NCI-H748 (cell line): Measurements from ENCODE around the gene SERINC5.
"Not testable (repeated sequence)": the region's sequence is repeated elsewhere in the genome, so short reads cannot be mapped to it uniquely, and the experiment has no call there.

Experiments used
- DNase-seq: peaks from one replicate; lab custom pipeline; 2025; ENCODE audit not compliant: unreplicated experiment; lab: John Stamatoyannopoulos, UW

The SERINC5 gene

DNA sequence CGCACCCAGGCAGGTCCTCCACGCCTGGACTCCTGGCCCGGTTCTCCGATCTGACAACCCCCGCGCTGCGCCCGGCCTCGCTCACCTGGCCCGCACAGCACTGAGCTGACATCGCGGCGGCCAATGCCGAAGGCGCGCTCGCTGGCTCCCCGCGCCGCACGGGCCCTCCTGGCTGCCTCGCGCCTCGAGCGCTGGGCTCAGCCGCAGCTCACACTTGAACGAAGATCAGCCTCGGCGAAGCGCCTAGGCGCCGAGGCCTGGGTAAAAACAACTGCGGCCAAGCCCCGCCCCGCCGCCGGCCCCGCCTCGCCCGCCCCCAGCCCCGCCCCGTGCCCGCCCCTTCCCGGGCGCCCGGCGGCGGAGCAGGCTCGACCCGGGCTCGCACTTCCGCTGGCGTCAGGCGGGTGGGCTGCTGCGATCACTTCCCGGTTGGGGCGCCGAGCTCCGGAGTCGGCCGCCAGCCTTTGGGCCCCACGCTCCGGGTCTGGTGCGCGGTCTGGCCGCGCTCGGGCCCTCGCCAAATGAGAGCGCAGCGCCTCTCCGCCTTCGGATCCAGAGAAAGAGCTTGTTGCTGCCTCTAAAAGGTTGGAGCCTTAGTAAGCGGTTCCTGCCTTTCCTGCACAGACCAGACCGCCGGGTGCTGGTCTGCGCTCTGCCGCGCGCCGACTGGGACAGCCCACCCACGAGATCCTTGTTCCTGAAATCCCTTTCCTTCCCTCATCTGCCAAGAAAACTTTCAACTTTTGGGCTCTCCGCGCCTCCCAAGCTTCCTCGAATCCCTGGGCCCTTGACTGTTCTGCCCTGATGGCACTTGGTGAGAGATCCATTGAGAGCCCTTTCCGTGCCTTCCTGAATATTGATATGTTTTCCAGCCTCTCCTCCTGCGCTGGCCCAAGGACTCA is at the start of gene SERINC5:
TSS of gene SERINC5 (minus strand) at position 238 of the 902 bp plus-strand sequence. CDS start at position 112, 126 bp downstream.
- peak; percentile 74 for DNase-seq

DNA sequence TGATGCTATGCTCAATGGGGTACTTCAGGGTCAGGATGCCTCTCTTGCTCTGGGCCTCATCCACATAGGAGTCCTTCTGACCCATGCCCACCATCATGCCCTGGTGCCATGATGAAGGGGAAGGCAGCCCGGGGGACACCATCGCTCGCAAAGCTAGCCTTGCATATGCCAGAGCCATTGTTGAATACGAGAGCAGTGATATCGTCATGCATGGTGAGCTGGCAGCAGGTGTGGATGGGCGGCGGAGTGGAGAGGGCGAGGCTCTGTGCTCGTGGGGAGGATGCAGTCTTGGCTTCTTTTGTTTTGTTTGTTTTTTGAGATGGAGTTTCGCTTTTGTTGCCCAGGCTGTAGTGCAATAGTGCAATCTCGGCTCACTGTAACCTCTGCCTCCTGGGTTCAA is 46.8 kb upstream of the SERINC5 start:
- DNase-seq: peak; percentile 43

DNA sequence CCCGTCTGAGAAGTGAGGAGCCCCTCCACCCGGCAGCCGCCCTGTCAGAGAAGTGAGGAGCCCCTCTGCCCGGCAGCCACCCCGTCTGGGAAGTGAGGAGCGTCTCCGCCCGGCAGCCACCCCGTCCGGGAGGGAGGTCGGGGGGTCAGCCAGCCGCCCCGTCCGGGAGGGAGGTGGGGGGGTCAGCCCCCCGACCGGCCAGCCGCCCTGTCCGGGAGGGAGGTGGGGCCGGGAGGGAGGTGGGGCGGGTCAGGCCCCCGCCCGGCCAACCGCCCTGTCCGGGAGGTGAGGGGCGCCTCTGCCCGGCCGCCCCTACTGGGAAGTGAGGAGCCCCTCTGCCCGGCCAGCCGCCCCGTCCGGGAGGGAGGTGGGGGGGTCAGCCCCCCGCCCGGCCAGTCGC is 45.5 kb upstream of the SERINC5 start:
- not testable (repeated sequence) for DNase-seq

DNA sequence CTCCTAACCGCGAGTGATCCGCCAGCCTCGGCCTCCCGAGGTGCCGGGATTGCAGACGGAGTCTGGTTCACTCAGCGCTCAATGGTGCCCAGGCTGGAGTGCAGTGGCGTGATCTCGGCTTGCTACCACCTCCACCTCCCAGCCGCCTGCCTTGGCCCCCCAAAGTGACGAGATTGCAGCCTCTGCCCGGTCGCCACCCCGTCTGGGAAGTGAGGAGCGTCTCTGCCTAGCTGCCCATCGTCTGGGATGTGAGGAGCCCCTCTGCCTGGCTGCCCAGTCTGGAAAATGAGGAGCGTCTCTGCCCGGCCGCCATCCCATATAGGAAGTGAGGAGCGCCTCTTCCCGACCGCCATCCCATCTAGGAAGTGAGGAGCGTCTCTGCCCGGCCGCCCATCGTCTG is 44.9 kb upstream of the SERINC5 start:
- not testable (repeated sequence) for DNase-seq

DNA sequence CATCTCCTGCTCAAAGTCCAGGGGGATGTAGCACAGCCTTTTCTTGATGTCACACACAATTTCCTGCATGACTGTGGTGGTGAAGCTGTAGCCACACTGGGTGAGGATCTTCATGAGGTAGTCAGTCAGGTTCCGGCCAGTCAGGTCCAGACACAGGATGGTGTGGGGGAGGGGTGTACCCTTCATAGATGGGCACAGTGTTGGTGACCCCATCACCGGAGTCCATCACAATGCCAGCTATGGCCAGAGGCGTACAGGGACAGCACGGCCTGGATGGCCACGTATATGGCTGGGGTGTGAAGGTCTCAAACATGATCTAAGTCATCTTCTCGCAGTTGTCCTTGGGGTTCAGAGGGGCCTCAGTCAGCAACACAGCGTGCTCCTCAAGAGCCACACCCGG is 44.3 kb upstream of the SERINC5 start:
- DNase-seq: no peak

DNA sequence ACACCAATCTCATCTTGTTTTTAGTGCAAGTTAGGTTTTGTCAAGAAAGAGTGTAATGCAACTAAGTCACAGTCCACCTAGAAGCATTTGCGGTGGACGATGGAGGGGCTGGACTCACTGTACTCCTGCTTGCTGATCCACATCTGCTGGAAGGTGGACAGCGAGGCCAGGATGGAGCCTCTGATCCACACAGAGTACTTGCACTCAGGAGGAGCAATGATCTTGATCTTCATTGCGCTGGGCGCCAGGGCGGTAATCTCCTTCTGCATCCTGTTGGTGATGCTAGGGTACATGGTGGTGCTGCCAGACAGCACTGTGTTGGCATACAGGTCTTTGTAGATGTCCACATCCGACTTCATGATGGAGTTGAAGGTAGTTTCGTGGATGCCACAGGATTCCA is 43.8 kb upstream of the SERINC5 start:
- DNase-seq: no peak

DNA sequence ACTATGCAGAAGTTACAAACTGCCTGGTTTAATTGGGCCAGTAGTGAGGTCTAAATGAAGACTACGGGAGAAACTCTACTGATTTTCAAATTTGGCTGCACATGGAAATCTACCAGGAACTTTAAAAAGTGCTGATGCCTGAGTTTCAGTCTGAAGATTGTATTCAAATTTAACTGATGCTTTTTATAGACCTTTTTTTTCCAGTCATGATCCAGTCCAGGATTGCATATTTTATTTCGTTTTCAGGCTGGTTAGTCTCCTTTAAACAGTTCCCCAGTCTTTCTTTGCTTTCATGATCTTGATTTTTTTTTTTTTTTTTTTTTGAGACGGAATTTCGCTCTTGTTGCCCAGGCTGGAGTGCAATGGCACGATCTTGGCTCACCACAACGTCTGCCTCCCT is 40.3 kb upstream of the SERINC5 start:
- no peak for DNase-seq

DNA sequence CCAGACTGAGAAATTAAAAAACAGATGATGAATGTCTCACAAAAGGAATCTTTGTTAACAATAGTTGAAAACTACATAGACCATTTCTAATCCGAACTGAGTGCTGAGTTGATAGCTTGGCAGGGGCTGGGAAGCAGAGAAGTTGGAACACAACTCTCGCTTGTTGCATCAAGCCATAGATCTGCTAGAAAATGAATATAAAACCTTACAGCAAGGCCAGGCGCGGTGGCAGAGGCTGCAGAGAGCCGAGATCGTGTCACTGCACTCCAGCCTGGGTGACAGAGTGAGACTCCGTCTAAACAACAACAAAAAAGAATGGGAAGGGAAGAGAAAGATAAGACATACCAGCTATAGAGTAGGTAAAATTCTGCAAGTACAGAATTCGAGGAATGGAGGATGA is 35.9 kb upstream of the SERINC5 start:
- no peak for DNase-seq

DNA sequence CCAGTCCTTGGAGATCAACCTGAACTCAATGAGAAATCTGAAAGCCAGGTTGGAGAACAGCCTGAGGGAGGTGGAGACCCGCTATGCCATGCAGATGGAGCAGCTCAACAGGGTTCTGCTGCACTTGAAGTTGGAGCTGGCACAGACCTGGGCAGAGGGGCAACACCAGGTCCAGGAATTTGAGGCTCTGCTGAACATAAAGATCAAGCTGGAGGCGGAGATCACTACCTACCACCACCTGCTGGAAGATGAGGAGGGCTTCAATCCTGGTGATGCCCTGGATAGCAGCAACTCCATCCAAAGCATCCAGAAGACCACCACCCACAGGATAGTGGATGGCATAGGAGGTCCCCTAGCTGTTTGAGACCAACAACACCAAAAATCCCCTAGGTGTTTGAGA is 33.5 kb upstream of the SERINC5 start:
- no peak for DNase-seq

DNA sequence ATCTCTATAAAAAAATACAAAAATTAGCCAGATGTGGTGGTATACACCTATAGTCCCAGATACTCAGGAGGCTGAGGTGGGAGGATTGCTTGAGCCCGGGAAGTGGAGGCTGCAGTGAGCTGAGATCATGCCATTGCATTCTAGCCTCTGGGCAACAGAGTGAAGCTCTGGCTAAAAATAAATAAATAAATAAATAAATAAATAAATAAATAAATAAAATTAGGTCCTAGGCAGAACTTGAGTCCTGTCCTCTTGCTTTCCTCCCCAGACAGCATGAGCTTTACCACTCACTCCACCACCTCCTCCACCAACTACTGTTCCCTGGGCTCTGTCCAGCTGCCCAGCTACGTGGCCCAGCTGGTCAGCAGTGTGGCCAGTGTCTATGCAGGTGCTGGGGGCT is 32.3 kb upstream of the SERINC5 start:
- no peak for DNase-seq

DNA sequence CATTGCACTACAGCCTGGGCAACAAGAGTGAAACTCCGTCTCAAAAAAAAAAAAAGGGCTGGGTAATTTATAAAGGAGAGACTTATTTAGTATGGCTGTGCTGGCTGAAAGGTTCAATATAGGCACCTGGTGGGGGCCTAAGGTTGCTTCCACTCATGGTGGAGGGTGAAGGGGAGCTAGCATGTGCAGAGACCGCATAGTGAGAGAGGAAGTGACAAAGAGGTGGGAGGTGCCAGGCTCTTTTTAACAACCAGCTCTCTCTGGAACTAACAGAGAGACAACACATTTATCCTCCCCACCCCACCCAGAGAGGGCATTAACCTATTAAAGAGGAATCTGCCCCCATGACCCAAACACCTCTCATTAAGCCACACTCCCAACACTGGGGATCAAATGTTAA is 28.9 kb upstream of the SERINC5 start:
- no peak for DNase-seq

DNA sequence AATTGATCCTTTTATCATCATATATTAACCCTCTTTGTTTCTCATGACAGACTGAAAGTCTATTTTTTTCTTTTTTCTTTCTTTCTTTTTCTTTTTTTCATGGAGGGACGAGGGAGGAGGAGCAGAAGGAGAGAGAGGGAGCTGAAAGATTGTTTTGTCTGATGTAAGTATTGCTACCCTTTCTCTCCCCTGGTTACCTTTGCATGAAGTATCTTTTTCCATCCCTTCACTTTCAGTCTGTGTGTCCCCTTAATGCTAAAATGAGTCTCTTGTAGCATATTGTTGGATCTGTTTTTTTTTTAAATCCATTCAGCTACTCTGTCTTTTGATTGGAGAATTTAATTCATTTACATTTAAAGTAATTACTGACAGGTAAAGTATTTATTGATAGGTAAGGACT is 27.5 kb upstream of the SERINC5 start:
- DNase-seq: no peak

DNA sequence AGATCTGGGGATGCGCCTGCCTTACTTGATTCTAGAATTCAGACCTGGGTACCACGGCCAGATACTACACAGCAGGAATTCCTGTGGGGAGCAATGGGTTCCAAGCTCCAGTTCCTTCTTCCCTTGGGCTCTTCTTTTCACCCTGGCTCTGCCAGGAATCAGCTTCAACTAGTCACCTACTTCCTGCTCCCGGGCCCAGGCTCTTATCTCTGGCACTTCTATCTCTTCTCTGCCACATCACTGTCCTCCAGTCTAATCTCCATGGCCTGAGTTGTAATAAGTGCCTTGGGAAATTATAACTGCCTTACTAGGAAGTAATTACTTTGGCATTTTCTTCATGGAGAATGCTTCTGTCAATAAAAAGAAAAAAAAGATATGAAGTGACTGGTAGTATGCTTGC is 26.2 kb upstream of the SERINC5 start:
- no peak for DNase-seq

DNA sequence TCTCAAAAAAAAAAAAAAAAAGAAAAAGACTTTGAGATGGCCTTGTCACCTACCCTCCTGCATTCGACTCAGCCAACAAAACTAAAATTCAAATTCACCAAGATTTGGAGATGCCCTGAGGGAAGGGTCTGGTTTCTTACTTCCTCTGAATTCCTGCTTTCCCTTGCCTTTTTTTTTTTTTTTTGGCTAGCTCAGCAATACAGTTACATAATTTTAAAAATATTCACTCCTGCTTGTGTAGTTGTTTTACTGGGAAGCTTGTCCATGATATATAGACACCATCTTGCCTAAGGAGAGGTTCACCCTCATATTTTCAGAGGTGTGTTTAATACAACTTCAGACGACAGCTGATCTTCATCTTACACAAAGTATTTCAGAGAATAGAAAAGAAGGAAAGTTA is 21.3 kb upstream of the SERINC5 start:
- no peak for DNase-seq

DNA sequence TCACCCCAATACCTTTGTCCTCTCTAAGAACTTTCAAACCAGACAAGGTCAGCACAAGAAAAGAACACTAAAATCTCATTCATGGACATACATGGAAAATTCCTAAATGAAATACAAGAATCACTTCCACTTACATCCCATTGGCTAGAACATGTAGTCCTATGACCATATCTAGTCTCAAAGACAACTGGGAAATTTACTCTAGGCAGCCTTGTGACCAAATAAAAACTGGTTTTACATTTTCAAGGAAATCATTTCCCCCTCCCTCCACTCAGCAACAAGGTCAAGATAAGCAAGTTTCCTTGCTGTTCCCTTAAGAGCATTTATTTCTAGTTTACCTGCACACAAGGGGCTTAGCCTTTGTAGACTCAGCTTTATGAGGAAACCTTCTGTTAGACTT is 20.3 kb upstream of the SERINC5 start:
- no peak for DNase-seq

DNA sequence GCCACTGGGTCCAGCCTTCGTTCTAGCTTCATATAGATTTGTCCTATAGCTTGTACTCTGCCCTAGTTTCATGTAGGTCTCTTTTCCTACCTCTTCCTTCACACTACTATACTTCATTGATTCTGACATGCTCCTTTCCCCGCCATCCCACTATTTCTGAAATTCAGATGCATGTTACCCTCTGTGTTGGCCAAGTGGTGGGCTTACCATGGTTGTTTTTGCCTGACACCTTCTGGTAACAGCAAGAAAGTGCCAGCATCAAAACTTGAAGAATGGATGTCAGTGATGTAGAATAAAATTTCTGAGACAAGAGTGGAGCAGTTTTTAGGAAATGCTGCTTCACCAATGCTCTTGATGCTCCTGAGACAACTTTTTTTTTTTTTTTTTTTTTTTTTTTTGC is 19.5 kb upstream of the SERINC5 start:
- DNase-seq: peak; percentile 69

DNA sequence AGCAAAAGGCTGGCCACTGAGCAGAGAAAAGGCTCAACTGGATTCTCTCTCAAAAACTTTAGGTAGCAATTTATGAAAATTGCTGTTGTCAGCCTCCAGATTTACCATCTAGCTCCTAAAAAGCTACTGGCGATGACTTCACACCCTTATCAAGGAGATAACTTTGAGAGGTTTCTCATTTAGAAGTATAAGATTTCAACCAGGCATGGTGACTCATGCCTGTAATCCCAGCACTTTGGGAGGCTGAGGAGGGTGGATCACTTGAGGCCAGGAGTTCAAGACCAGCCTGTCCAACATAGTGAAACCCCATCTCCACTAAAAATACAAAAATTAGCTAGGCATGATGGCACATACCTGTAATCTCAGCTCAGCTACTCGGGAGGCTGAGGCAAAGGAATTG is 14.7 kb upstream of the SERINC5 start:
- DNase-seq: not testable (repeated sequence)

DNA sequence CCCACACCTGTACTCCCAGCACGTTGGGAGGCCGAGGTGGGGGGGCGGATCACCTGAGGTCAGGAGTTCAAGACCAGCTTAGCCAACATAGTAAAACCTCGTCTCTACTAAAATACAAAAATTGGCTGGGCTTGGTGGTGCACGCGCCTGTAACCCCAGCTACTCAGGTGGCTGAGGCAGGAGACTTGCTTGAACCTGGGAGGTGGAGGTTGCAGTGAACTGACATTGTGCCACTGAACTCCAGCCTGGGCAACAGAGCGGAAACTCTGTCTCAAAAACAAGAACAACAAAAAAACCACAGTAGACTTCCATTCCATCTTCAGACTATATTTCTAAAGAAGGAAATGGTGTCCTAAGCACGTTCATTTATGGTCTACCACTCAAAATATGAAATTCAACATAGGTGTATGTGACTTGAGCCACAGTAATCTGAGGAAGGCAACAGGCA is 14.2 kb upstream of the SERINC5 start:
- no peak for DNase-seq

DNA sequence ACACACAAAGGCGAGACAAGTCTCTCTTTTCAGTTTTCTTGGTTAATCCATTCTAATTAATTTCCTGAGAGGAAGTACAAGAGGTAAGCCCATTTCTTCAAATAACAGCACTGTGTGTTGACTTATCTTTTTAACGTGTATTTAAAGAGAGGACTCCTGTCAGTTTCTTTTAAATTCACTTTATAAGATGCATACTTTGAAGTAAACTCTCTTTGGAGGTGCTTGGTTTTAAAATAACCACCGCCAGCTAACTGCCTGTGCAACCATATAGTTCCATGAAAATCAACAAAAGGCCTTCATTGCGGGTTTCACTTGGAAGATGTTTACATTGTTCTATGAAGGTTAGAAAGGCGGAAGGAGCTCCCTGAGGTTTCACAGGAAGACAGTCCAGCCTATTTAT is 13.1 kb upstream of the SERINC5 start:
- no peak for DNase-seq

DNA sequence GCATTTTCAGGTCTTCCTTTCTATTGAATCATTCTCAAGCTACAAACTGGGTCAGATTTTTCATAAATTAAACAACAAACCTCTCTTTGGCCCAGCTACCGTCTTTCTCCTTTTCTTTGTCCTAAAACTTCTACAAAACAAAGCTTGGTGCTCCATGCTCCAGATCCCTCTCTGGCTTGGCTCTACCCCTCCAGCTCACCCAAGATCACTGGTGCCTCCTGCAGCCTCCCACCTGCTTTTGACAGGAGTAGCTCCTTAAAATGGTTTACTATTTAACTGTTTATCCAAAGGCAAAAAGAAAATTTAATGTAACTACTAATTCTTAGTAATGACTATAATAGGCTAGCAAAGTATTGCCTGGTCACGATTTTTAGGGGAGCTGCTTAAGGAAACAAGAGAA is 10.7 kb upstream of the SERINC5 start:
- no peak for DNase-seq

DNA sequence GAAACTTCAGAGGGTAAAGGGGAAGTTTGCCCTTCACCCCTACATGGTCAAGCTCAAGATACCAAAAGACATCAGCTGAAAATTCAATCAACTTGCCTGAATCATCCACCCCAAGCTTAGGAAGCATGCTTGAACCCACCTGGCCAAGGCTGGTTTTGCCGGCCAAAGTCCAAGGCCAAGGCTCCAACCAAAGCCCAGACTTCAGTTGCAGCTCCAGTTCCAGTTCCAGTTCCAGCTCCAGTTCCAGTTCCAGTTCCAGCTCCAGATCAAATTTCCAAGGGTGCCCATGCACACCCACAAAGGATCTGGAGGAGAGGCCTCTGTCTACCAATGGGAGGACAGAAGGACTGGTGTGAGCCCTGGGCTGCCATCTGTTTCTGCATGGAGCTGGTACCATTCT is 4.6 kb upstream of the SERINC5 start:
- DNase-seq: no peak

DNA sequence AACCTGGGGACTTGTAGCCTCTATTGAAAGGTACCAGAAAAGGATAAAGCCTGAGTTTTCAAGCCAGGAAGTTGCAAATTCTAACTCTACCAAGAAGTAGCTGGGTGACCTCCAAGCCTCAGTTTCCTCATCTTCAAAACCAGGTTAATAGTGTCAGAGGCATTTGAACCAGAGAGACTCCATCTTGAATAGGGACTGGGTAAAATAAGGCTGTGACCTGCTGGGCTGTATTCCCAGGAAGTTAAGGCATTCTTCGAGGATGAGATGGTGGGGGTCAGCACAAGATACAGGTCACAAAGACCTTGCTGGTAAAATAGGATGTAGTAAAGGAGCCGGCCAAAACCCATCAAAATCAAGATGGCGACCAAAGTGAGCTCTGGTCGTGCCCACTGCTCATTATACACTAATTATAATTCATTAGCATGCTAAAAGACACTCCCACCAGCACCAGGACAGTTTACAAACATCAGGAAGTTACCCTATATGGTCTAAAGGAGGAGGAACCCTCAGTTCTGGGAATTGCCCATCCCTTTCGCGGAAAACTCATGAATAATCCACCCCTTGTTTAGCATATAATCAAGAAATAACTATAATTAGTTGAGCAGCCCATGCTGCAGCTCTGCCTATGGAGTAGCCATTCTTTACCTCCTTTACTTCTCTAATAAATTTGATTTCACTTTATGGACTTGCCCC is 3.8 kb upstream of the SERINC5 start:
- no peak for DNase-seq
